ENCODE measurements around the gene RNF212B. TPM values are rescaled to one million over a fixed set of nuclear protein-coding genes. Genes with fewer than 3 reads are reported as not detected.
A peak's percentile ranks its signal among the peaks of the same experiment; 100 is the strongest.

Gene RNF212B
- total RNA-seq, 1 donor from 2014 or later: not detected

GRCh38 chr14:23300687-23301223 is 63.0 kb downstream of the RNF212B start:
- no peak for DNase-seq (ENCODE audit: low read depth, low spot score)
- peak overlapping the region; percentile 97 for H3K27ac Mint-ChIP-seq (ENCODE audit: unreplicated experiment)
- no peaks in the 10 kb centered on the region for H3K9me3 Mint-ChIP-seq

DNA sequence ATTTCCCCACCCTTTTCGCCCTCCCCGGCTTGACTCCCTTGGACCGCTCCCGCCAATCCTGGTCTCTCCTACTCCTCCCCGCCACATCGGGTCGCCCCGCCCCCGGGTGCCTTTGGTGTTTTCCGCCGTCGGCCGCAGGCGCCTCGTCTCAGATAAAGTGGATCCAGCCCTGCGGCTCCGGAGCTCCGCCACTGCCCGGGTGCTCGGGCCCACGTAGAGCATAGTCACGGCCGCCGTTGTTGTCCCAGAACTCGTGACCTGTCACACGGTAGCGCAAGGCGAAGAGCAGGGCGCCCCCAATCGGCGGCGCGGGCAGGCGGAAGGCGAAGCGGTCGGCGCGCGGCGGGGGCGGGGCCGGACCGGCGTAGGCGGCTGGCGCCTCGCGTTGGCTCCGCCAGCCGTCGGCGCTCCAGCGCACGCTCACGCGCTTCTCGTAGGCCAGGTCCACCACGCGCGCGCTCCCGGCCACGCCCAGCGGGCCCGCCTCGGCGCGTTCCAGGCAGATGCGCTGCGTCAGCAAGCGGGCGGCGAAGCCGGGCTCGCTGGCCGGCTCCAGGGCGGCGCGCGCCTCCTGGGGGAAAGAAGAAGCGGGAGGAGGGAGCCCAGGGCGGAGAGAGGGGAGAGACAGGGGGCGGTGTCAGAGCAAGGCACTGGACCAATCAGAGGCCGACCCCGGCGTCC is 63.7 kb downstream of the RNF212B start:
- Mint-ChIP-seq H3K27me3 (ENCODE audit: low read depth) (no peaks in the 10 kb centered on the region), H3K27ac (ENCODE audit: unreplicated experiment) (peak overlapping the region; percentile 98), H3K4me1 (peaks cover 44% of the 10 kb centered on the region), H3K9me3 (no peaks in the 10 kb centered on the region), H3K36me3 (ENCODE audit: low read depth) (no peaks in the 10 kb centered on the region), H3K4me3 (peak overlapping the region; percentile 95)
- DNase-seq (ENCODE audit: low read depth, low spot score): peak; percentile 96
- TF ChIP-seq, protein P1, sequence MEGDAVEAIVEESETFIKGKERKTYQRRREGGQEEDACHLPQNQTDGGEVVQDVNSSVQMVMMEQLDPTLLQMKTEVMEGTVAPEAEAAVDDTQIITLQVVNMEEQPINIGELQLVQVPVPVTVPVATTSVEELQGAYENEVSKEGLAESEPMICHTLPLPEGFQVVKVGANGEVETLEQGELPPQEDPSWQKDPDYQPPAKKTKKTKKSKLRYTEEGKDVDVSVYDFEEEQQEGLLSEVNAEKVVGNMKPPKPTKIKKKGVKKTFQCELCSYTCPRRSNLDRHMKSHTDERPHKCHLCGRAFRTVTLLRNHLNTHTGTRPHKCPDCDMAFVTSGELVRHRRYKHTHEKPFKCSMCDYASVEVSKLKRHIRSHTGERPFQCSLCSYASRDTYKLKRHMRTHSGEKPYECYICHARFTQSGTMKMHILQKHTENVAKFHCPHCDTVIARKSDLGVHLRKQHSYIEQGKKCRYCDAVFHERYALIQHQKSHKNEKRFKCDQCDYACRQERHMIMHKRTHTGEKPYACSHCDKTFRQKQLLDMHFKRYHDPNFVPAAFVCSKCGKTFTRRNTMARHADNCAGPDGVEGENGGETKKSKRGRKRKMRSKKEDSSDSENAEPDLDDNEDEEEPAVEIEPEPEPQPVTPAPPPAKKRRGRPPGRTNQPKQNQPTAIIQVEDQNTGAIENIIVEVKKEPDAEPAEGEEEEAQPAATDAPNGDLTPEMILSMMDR (conservative IDR thresholded peaks at IDR 0.05): peak; percentile 78

More at GRCh38 chr14:23300687-23301223, 63.0 kb downstream of the RNF212B start:
- Mint-ChIP-seq H3K36me3 (ENCODE audit: low read depth) (no peaks in the 10 kb centered on the region), H3K4me3 (peak overlapping the region; percentile 95), H3K27me3 (ENCODE audit: low read depth) (no peaks in the 10 kb centered on the region), H3K4me1 (peaks cover 44% of the 10 kb centered on the region)
- TF ChIP-seq, protein P1 (conservative IDR thresholded peaks at IDR 0.05): no peak

DNA sequence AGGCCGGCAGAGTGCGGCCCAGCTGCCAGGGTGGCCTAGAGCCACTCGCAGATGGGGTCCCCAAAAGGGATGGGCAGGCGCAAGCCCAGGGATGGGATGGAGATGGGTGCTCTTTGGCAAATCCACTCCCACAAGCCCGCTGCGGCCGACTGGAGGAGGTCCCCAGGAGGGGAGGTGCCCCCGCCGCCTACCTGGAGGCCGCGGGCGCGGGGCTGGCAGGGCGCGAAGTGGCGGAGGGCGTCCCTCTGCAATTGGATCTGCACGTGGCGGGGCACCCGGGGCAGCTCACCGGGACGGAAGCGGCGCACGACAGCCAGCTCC is 64.2 kb downstream of the RNF212B start:
- Mint-ChIP-seq H3K4me1 (peaks cover 41% of the 10 kb centered on the region), H3K36me3 (ENCODE audit: low read depth) (no peaks in the 10 kb centered on the region), H3K9me3 (no peaks in the 10 kb centered on the region), H3K27ac (ENCODE audit: unreplicated experiment) (peak overlapping the region; percentile 97), H3K4me3 (peak overlapping the region; percentile 91), H3K27me3 (ENCODE audit: low read depth) (no peaks in the 10 kb centered on the region)
- no peak for DNase-seq (ENCODE audit: low read depth, low spot score)
- TF ChIP-seq, protein P1 (conservative IDR thresholded peaks at IDR 0.05): no peak

GRCh38 chr14:23302290-23303225 is 64.8 kb downstream of the RNF212B start, which contains the start of gene PPP1R3E:
Gene PPP1R3E, minus strand, starts transcription at chr14:23302859. Its CDS starts 283 bp downstream, at chr14:23302576.
- H3K4me3 Mint-ChIP-seq: peak within 1 kb of the TSS; percentile 94
- peak; percentile 49 for DNase-seq (ENCODE audit: low read depth, low spot score)
- H3K27ac Mint-ChIP-seq (ENCODE audit: unreplicated experiment): peak within 1 kb of the TSS; percentile 97
- H3K9me3 Mint-ChIP-seq: no peaks in the 10 kb centered on the region
- TF ChIP-seq, protein P1 (conservative IDR thresholded peaks at IDR 0.05): no peak
- H3K27me3 Mint-ChIP-seq (ENCODE audit: low read depth): no peaks in the 10 kb centered on the region
- peaks cover 47% of the 10 kb centered on the region for H3K4me1 Mint-ChIP-seq
- no peaks in the 10 kb centered on the region for H3K36me3 Mint-ChIP-seq (ENCODE audit: low read depth)

DNA sequence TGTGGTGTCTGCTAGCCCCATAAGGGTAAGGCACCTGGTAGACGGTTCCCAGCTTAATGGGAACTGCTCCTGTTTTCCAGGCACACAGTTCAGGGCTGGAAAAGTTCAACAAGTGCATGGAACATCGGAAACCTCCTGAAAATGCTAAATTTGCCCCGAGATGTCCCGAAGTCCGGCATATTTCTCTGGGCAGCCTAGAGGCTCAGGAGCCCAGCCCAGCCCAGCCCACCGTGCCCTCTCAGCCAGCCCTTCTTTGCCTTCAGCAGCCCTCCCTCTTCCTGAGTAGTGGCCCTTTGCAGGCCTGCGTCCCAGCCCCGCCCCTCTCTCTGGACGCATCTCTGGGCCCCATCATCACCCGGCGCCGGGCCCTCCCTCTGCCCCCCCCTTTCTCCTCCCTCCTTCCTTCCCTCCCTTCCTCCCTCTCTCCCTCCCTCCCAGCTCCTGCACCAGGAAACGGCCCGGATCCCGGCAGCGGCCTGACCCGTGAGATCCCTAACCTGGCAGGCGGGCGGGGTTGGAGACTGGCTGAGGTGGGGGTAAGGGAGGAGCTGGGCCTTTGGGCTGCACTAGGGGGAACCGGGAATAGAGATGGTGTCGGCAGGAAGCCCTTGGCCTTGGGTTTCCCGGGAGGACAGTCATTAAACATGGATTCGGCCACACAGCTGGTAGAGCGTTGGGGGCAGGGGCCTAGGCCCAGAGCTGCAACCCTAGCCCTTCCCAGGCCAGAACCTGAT is 68.8 kb downstream of the RNF212B start, which contains the start of gene BCL2L2:
BCL2L2 (plus strand) TSS at position 422 of the 734 bp plus-strand sequence. CDS start 935 bp downstream, outside the sequence.
- no peaks in the 10 kb centered on the region for H3K27me3 Mint-ChIP-seq (ENCODE audit: low read depth)
- no peaks in the 10 kb centered on the region for H3K9me3 Mint-ChIP-seq
- DNase-seq (ENCODE audit: low read depth, low spot score): peak; percentile 76
- no peaks in the 10 kb centered on the region for H3K36me3 Mint-ChIP-seq (ENCODE audit: low read depth)
- TF ChIP-seq, protein P1 (conservative IDR thresholded peaks at IDR 0.05): no peak
- peak within 1 kb of the TSS; percentile 96 for H3K27ac Mint-ChIP-seq (ENCODE audit: unreplicated experiment)
- peaks cover 42% of the 10 kb centered on the region for H3K4me1 Mint-ChIP-seq
- peak within 1 kb of the TSS; percentile 93 for H3K4me3 Mint-ChIP-seq
